HuH-7.5 (cell line): ENCODE data around the gene CCDC69.

Experiments used
- DNase-seq: peaks from one replicate; pipeline ENCODE4 v3.0.0; 2011; ENCODE audit warnings: low spot score

The CCDC69 gene

GRCh38 chr5:151142933-151143332 is 81.0 kb downstream of the CCDC69 start:
- DNase-seq: no peak

- no peak for DNase-seq
These were observed 82.4 kb downstream of the CCDC69 start for GRCh38 chr5:151141535-151141934.

GRCh38 chr5:151140686-151141459 is 83.0 kb downstream of the CCDC69 start:
- no peak for DNase-seq

GRCh38 chr5:151139646-151140045 is 84.2 kb downstream of the CCDC69 start:
- DNase-seq: no peak

- DNase-seq: no peak
These were observed 84.9 kb downstream of the CCDC69 start for GRCh38 chr5:151139015-151139414.

- no peak for DNase-seq
These were observed 85.8 kb downstream of the CCDC69 start for GRCh38 chr5:151138114-151138513.

GRCh38 chr5:151137067-151137825 is 86.6 kb downstream of the CCDC69 start:
- DNase-seq: no peak

GRCh38 chr5:151134228-151134627 is 89.7 kb downstream of the CCDC69 start:
- no peak for DNase-seq

GRCh38 chr5:151132963-151133362 is 90.9 kb downstream of the CCDC69 start:
- no peak for DNase-seq
